ENCODE data around the gene TNFSF15.
A peak's percentile ranks its signal among the peaks of the same experiment; 100 is the strongest.
"Not testable (repeated sequence)": the region's sequence is repeated elsewhere in the genome, so short reads cannot be mapped to it uniquely, and the experiment has no call there.

The TNFSF15 gene

GRCh38 chr9:114745879-114746550, 59.8 kb downstream of the TNFSF15 start:
- no peak for DNase-seq

GRCh38 chr9:114745108-114745848, 60.6 kb downstream of the TNFSF15 start:
- no peak for DNase-seq

- no peak for DNase-seq
These were observed 62.4 kb downstream of the TNFSF15 start for GRCh38 chr9:114743446-114743845.

GRCh38 chr9:114742947-114743346, 62.9 kb downstream of the TNFSF15 start:
- DNase-seq: no peak

- DNase-seq: not testable (repeated sequence)
These were observed 64.3 kb downstream of the TNFSF15 start for GRCh38 chr9:114741521-114741920.

GRCh38 chr9:114738581-114739316, 67.1 kb downstream of the TNFSF15 start:
- peak; percentile 69 to 80 for DNase-seq

- no peak for DNase-seq
These were observed 68.0 kb downstream of the TNFSF15 start for GRCh38 chr9:114737847-114738246.

GRCh38 chr9:114737118-114737517, 68.7 kb downstream of the TNFSF15 start:
- DNase-seq: peak; percentile 54 to 57

GRCh38 chr9:114735704-114736103, 70.1 kb downstream of the TNFSF15 start:
- DNase-seq: no peak

GRCh38 chr9:114735139-114735538, 70.7 kb downstream of the TNFSF15 start:
- DNase-seq: not testable (repeated sequence)

Measured in activated T-cell treated with anti-CD3 and anti-CD28 coated beads, Interleukin-2, amount 50 U/mL, for 48 hours (primary cell).